Peyer's patch (tissue), 4 donors: Measurements from ENCODE around the gene IL17C.

Source experiments
- POLR2A ChIP-seq, 2 donors: fragments of 450-650 bp; IDR thresholded peaks; one replicate each; pipeline ENCODE4 v1.5.1; 2017; ENCODE audit warnings: antibody characterized with exemption in 2 of 2, mild to moderate bottlenecking in 2 of 2, moderate library complexity in 2 of 2
- TF ChIP-seq, protein P1 (sequence below), 6 experiments: fragments of 450-650 bp in 4 of 6; fragments of 200-600 bp in 2 of 6; sonication (generic) in 1 of 6; IDR thresholded peaks; one replicate each; pipeline ENCODE4 v1.5.1; 2017 to 2019; ENCODE audit warnings: antibody characterized with exemption in 6 of 6, mild to moderate bottlenecking in 3 of 6, moderate library complexity in 1 of 6

DNA sequence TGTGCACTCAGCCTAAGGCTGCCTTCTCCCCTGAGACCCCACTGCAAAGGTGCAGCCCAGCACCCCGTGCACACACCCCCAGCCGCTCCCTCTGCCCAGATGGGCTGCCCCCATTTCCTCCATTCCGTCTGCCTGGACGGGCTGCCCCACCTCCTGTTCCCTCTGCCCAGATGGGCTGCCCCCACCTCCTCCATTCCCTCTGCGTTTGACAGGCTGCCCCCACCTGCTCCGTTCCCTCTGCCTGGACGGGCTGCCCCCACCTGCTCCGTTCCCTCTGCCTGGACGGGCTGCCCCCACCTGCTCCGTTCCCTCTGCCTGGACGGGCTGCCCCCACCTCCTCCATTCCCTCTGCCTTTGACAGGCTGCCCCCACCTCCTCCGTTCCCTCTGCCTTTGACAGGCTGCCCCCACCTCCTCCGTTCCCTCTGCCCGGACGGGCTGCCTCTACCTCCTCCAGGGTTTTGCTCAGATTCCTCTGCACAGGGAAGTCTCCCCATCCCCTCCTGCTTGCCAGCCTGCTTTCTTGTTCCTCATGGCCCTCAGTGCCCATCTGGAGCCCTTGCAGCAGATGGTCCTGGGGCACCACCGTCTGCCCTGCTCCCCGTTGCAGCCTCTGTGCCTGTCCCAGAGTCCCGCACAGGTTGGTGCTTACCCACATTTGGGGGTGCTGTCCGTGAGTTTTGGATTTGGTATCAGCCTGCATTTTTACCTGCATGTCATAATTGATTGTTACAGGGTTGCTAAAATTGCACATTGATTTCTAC is 23.4 kb upstream of the IL17C start:
- TF ChIP-seq POLR2A (IDR thresholded peaks at IDR 0.05) = no peak
- TF ChIP-seq, protein P1, sequence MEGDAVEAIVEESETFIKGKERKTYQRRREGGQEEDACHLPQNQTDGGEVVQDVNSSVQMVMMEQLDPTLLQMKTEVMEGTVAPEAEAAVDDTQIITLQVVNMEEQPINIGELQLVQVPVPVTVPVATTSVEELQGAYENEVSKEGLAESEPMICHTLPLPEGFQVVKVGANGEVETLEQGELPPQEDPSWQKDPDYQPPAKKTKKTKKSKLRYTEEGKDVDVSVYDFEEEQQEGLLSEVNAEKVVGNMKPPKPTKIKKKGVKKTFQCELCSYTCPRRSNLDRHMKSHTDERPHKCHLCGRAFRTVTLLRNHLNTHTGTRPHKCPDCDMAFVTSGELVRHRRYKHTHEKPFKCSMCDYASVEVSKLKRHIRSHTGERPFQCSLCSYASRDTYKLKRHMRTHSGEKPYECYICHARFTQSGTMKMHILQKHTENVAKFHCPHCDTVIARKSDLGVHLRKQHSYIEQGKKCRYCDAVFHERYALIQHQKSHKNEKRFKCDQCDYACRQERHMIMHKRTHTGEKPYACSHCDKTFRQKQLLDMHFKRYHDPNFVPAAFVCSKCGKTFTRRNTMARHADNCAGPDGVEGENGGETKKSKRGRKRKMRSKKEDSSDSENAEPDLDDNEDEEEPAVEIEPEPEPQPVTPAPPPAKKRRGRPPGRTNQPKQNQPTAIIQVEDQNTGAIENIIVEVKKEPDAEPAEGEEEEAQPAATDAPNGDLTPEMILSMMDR (IDR thresholded peaks at IDR 0.05) = no peak
